ENCODE data around the gene ADAM30.

The ADAM30 gene

DNA sequence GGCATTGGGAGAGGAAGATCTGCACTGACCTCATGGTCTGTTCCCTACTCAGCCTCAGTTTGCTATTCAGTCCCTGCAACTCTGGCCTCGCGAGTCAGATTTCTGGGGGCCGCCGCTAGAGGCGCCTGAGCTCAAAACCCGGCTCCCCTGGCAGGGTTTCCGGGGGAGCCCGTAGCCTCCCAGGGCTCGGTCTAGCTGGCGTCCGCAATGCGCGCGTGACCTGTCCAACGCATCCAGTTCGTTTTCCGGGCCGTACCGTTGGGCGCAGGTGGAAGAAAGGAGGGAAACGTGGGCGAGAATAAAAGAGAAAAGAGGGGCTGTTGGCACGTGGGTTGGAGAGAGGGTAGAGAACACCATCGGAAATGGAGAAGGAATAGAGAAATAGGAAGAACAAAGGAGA lies at the start of gene ADAM30:
Gene ADAM30 (minus strand): TSS at position 213 of the 400 bp plus-strand sequence. CDS start 179 bp downstream, at position 34.
- no peak for DNase-seq

DNA sequence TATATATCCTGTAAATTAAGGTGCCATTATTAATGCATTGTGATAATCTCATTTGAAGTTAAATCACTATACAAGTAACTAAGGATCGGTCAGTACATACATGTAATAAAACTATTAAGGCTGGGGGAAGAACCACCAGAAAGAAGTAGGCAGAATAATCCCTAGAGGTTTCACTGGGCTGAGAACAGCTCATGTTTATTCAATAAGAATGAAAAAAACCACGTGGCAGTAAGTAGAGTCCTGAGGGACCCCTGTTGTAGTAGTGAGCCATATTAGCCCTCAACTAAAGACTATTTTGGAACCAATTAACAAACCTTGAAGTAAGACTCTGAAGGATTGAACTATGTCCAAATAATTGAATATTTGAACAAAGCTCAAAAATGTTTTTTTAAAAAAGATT lies 46.9 kb upstream of the ADAM30 start:
- DNase-seq: no peak

DNA sequence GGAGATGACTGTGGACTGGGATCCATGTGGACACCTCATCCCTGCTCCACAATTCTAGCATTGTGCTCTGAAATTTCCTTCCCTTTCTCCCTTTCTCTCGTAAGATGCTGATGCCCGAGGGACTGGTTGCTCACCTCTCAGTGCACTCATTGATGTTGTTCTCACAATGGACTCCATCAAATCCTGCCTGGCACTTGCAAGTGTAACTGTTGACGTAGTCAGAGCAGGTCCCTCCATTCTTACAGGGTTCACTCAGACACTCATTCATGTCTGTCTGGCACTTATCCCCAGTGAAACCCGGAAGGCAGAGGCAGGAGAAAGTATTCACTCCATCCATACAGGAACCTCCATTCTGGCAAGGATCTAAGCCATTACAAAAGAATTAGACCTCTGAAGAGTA lies 45.1 kb upstream of the ADAM30 start:
- no peak for DNase-seq

DNA sequence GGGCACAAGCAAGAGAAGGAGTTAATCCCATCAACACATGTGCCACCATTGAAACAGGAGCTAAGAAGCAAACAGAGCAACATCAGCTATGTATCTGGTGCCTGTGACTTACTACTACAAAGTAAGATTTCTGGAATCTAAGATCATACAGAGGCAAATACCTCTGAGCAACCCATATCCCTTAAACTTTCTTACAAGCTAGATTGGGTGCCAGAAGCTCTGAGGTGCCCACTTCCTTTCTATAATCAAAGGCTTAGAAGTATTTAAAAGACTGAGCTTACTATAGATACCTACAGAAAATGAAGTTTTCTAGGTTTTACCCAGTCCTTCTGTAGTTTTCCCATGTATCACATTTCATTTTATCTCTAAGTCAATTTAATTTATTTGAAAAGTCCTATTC lies 44.4 kb upstream of the ADAM30 start:
- no peak for DNase-seq

DNA sequence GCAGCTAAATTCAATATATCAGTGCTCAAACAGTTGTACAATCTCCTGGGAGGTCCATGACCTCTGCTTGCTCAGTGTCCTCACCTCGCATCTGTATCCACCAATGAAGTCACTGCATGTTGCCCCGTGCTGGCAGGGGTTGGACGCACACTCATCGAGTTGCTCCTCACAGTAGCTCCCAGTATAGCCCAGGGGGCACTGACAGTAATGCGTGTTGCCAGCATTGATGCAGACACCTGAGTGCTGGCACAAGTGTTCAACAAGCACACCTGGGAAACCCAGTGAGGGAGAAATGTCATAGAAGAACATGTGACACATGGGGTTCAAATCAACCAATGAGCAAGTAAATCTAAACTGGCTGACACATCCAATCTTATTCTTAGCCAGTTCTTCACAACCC lies 40.9 kb upstream of the ADAM30 start:
- no peak for DNase-seq

DNA sequence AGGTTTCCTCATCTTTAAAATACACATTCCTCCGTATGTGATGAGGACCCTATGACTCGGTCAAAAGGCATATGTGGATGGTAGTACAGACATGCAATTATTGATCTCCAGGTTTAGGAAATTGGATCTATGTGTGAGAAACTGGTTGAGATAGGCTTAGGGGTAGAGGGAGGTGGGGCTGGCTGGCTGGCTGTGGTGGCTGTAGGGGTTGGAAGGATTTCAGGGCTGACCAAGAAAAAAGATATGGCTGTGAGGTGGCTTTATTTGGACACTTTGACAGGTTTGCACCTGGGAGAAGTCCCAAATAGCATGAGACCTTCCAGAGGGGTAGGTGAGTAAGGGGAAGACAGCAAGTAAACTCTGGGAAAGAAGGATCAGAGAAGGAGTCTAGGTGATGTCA lies 39.6 kb upstream of the ADAM30 start:
- DNase-seq: no peak

DNA sequence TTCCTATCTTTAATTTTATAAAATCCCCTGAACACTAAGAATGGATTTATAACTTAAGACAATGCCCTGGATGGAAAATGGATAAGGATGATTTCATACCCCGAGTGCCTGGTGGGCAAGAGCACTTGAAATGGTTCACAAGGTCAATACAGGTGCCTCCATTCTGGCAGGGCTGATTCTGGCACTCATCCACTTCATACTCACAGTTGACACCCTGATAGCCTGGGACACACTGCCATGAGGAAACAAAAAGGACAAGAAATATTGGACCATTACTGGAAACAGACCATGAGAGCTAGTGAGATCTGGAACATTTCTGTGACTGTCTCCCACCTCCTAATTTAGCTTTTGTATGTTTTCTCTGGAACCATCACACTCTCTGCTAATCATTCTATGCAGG lies 39.1 kb upstream of the ADAM30 start:
- no peak for DNase-seq

DNA sequence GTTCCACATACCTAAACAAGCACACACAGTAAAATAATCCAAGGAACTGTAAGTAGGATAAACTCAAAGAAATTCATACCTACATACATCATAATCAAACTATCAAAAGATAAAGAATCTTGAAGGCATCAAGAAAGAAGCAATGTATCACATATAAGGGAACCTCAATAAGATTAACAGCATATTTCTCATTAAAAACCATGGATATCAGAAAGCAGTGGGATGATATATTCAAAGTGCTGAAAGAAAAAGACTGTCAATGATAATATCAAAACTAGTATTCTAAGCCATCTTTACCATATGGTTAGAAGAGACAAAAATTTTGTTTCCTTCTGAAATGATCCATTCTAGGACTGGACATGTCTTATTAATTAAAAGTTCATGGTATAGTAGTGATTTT lies 37.1 kb upstream of the ADAM30 start:
- DNase-seq: no peak

DNA sequence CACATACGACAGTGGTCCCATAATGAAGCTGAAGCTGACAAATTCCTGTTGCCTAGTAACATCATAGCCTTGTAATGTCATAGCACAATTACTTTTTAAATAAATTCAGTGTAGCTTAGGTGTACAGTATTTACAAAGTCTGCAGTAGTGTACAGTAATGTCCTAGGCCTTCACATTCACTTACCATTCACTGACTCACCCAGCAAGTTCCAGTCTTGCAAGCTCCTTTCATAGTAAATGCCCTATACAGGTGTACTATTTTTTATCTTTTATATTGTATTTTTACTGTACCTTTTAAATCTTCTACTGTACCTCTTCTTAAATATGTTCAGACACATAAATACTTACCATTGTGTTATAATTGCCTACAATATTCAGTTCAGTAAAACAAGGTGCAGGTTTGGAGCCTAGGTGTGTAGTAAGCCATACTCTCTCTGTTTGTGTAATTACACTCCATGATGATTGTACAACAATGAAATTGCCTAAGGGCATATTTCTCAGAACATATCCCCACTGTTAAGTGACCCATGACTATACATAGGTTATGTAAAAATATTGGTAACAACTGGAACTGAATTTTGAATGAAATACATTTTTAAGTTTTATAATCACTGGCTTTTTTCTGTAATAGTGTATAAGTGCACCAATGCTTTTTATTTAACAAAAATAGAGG lies 33.5 kb upstream of the ADAM30 start:
- DNase-seq: no peak

DNA sequence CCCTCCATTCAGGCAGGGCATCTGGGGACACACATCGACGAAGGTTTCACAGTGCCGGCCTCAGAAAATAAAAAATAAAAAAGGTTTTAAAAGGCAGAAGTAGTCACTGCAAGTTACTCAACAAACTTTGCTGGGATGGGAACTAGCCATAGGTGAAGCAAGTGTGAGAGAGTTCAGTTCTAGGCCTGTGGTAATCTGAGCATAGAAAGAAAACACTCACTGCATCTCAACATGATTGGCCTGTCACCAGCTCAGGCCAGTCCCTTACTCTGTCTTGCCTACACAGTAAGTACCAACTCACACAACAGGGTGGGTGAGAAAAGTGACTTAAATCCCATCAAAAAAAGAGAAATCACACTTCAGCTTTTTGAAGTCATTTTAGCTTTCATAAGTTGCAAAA lies 30.2 kb upstream of the ADAM30 start:
- no peak for DNase-seq

DNA sequence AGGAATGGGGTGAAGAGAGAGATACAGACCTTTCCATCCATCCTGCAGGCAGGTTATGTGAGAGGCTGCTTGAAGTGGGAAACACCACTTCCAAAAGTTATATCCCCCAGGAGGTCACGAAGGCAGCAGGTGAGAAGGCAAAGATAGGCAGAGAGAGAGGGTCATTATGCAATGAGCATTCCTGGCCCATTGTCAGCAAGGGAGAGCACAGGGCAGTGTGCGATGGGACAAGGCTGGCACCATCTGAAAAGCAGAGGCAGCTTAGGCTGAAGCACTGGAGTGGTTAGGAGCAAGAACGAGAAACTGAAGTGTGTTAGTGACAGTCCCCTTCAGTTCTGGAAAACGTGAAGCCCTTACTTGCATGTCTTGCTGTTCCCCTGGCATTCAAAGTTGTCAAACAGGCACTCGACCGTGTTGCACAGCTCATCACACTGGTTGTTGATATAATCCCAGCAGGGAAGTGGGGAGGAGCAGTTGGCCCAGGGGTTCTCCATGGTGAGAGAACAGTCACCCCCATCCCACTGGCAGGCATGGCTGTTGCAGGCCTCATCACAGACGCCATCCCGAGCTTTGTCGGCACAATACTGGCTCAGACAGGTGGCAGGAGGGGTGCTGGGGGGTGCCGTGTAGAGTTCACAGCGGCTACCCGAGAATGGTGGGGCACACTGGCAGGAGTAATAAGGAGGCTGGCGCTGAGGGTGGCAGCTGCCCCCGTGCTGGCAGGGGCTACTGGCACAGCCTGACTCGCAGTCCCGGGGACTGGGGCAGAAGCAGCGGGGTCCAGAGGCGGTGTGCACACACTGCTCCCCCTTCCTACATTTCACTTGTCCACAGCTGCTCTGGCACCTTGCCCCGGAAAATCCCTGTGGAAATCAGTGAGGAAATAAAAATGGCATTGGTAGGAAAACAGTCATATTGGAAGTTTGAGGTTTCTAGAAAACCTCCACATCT lies 28.9 kb upstream of the ADAM30 start:
- DNase-seq: no peak

DNA sequence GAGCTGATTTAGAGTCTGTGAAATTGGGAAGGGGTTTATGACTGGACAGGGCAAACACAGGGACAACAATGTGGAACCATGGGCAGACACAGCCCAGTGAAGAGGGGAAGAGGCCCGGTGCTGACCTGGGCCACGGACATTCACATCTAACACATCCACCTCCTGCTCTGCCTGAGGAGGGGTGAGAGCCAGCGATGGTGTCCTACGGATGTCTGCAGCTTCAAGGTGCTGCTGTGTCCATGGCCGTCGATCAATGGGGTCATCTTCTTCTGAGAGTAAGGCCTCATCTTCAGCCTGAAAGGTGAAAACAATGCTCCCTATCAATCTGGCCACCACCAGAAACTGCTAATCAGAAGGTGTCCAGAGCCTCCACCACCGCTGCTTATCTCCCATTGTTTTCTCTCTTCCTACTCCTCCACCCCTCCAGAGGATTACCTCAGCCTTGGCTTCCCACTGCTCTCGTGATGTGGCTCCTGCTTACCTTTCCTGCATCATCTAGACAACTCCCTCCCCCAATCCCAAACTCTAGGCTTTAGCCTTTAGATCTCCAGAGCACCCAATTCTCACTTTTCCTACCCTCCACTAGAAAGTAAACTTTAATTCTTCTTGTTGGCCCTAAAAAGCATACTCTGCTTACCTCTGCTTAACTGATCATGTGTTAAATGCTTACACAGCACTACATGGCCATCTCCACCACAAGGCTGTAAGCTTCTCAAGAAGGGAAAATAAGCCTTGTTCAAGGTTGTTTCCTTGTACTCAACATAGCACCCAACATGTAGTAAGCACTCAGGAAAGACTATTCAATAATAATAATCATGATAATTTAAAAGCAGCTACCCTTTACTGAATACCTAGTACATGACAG lies 24.0 kb upstream of the ADAM30 start:
- DNase-seq: no peak

DNA sequence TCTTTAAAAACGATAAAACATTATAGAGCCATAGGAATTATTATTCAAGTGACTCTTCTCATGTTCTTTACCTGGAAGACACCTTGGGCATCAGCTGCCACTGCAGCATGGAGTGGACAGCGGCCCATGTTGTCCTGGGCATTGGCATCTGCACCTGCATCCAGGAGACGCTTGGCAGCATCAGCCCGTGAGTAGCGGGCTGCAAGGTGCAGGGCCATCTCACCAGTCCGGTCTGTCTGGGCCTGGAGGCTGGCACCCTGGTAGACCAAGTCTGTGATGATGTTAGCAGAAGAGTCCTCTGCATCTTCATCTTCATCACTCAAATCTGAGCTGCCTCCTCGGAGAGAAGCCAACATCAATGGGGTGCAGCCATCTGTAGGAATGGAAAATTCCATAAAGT lies 22.9 kb upstream of the ADAM30 start:
- no peak for DNase-seq

DNA sequence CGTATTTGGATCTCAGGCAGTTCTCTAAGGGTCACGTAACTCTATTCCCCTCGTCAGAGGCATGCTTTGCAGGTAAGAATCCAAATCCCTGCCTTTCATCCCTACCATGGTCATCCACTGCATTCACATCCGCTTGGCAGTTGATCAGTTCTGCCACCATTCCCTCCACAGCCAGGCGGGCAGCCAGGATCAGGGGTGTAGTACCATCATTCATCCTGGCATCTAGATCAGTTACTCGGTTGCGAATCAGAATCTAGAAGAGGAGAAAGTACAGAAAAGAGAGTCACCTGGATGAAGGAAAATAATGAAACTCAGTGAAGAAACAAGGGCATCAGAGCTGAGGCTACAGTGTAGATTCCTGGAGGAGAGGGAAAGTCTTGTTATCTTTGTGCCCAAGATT lies 22.0 kb upstream of the ADAM30 start:
- no peak for DNase-seq

DNA sequence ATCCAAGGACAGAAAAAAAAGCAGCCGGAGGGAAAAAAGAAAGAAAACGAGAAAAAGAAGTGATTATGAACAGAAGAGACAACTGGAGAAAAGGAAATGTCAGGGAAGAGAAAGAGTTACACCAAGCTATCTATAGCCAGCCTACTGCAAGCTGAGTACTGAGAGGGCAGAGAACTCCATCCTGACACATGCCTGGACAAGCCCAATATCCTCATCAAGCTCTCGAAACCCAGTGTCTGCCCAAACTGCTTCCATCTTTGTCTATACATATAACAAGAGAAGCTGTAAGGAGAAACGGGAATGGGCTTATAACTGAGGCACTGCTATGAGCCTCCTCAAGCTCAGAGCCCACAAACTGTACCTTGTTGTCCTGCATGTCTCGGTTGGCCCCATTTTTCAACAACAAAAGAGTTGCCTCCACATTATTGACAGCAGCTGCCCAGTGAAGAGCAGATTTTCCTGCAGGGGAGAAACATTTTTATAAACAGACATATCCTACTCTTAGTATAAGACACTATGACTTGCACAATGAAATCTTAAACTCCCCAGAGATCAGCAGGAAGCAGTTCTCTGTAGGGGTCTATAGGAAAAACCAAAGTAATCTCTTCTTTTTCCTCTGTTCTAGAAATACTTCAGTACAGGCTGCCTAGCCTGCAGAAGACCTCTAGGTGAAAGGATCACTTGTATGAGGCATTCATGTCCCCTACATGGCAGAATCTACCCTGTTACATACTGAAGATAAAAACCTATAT lies 21.2 kb upstream of the ADAM30 start:
- DNase-seq: peak; percentile 5

DNA sequence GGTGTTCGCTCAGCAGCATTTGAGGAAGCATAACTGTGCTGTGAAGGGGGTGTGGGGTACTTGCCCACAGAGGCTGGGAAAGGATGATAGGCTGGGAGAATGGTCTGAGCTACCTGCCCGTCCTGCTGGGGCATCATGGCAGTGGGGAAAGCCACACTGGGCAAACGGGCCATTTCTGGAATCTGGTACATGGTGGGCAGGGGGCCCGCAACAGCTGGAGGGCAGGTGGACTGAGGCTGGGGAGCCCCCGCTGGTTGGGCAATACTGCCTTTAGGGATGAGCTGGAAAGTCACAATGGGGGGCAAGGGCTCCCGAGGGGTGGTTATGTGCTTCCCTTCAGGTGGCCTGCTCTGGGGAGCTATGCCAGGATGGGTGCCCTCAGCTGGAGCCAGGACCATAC lies 19.2 kb upstream of the ADAM30 start:
- no peak for DNase-seq

DNA sequence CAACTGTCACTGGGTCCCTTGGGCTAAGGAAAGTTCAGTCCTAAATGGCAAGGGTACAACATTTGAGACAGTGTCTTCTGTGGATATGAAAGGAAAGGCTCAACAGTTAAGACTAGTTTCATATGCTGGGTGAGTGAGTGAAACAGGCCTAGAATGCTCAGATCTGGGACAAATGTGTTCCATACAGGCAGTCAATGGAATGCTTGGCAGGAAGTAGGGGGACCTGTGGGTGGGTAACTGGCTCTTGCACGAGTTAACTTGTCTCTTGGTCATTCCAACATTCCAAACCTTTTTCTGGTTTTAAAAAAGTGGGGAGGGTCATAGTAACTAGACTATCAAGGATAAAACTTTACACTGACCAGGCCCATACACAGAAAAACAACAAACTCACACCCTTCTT lies 17.8 kb upstream of the ADAM30 start:
- DNase-seq: no peak

DNA sequence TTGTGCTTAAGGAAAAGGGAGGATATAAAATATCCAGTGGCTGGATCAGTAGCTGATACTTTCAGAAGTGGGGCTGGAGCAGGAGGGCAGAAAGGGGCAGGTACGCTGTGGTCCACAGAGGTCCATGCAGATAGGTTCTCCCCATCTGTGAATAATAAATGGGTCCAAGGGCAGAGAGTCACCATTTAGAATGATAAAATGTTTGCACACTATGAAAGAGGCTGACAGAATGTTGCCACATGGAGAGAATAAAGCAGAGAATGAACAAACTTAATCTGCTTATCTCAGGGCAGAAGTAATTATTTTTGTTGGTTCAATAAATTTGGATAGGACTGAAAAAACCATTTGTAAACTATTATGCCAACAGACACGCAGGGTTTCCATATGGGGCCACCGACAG lies 16.6 kb upstream of the ADAM30 start:
- DNase-seq: no peak

DNA sequence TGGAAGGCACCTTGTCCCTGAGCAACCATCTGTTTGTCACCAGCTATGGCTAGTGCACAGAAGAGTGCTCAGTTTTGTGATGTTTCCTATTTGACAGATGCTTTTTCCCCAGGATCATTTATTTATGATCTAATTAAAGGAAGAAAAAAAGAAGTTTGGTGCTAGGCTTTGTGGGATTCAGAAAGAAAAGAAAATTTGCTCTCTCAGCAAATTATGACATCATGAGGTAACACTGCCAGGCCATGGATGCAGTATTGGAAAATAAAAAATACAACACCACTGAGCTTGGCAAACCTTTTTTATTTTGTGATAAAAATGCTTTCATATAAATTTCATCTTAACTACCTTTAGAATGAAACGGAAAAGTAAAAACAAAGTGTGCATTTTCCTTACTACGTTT lies 15.5 kb upstream of the ADAM30 start:
- no peak for DNase-seq

DNA sequence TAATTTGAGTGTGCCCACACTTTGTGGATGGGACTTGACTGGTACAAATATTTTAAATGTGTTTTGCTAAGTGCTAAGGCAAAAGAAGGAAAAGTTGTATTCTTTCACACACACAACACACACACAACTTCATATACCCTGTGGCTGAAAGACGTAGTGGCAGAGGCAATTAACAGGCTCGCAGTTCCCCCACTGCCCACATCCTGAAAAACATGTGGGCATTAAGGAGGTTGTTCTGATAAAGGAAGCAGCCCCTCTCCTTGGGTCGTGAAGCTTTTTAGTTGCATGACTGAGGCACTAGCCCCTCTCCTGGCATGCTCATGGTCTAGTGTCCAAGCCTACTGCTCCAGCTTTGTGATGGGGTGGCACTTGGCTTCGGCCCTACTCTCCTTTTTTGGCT lies 14.3 kb upstream of the ADAM30 start:
- no peak for DNase-seq

DNA sequence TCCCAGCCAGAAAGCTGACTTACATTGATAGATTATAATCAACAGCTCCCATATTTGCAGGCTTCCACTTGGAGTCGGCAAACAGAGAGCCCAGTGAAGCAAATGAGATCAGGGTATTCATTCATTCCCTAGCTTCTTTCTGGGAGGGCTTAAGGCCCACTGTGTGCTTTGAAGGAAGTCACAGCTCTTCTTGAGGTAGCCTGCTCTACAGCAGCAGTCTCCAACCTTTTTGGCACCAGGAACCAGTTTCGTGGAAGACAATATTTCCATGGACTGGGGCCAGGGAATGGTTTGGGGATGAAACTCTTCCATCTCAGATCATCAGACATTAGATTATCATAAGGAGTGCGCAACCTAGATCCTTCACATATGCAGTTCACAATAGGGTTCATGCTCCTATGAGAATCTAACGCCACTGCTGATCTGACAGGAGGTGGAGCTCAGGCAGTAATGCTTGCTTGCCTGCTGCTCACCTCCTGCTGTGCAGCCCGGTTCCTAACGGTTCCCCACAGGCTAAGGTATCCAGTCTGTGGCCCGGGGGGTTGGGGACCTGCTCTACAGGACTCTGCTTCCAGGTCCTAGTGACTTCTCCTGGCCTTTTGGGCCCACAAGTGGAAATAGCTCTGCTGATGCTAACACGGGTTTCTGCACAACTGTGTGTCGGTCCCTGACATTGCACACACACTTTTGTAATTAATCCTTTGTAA lies 13.7 kb upstream of the ADAM30 start:
- no peak for DNase-seq

DNA sequence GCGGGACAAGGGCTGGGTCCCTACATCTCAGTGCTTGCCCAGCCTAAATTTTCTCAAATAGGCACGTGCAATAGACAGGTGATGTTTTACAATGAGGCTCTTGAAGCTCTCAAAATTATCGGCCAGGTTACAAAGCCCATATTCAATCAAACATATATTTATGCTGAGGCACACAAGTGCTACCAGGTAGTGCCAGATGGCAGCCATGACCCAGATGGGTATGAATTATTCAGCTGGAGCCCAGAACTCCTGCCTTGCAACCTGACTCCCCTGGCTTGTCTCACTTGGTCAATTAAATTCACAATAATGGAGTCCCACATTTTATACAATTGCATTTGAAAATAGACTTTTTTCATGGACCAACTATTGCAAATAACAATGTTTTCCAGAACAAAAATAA lies 12.3 kb upstream of the ADAM30 start:
- peak; percentile 83 for DNase-seq
